ENCODE measurements around the gene OCIAD2. TPM values are rescaled to one million over a fixed set of nuclear protein-coding genes. Genes with fewer than 3 reads are reported as not detected.
"Not testable (repeated sequence)": the region's sequence is repeated elsewhere in the genome, so short reads cannot be mapped to it uniquely, and the experiment has no call there.

OCIAD2 gene
- total and polyA plus RNA-seq, 10 donors = 13.5 to 58.4 (median 19.1) TPM

DNA sequence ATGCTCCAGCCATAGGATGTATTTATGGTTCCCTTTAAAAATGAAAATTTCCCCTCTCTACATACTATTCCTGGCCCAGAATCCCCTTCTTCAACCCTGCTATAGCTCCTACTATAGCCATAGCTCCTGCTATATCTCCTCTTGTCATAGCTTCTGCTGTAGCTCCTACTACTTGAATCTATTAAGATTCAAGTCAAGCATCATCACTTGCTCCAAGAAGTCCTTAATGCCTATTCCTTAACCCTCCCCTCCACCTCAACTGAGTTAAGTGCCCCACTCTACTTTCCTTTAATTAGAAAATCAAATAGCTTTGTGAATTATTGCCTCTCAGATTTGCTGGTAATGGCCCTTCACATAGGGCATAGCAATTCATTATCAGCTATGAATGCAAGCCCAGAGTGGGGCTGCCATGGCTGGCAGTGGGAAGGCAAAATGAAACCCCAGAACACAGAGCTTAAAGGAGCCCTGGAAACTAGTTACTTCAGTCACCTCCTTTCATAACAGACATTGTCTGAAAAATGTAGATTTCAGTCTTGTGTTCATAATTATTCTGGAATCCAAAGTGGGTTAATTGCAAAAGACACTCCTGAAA is 15.4 kb downstream of the OCIAD2 start:
- DNase-seq = no peak
- H3K36me3 ChIP-seq = peaks cover 0 to 69% (median 22%) of the 10 kb centered on the region in 6 donors
- H3K4me3 ChIP-seq = no peak overlapping the region
- H3K27me3 ChIP-seq (replicated peaks in 1 of 7) = no peaks in the 10 kb centered on the region
- TF ChIP-seq POLR2A (IDR thresholded peaks at IDR 0.05) = no peak
- TF ChIP-seq, protein P1, sequence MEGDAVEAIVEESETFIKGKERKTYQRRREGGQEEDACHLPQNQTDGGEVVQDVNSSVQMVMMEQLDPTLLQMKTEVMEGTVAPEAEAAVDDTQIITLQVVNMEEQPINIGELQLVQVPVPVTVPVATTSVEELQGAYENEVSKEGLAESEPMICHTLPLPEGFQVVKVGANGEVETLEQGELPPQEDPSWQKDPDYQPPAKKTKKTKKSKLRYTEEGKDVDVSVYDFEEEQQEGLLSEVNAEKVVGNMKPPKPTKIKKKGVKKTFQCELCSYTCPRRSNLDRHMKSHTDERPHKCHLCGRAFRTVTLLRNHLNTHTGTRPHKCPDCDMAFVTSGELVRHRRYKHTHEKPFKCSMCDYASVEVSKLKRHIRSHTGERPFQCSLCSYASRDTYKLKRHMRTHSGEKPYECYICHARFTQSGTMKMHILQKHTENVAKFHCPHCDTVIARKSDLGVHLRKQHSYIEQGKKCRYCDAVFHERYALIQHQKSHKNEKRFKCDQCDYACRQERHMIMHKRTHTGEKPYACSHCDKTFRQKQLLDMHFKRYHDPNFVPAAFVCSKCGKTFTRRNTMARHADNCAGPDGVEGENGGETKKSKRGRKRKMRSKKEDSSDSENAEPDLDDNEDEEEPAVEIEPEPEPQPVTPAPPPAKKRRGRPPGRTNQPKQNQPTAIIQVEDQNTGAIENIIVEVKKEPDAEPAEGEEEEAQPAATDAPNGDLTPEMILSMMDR (IDR thresholded peaks at IDR 0.05 in 8 of 11, conservative IDR thresholded peaks at IDR 0.05 in 3 of 11) = no peak
- no peak for TF ChIP-seq POLR2AphosphoS5 (IDR thresholded peaks at IDR 0.05)
- peaks cover 0 to 13% (median 10%) of the 10 kb centered on the region in 8 donors for H3K9me3 ChIP-seq
- no peak overlapping the region for H3K27ac ChIP-seq
- H3K4me1 ChIP-seq = no peaks in the 10 kb centered on the region
- intact Hi-C loops (cut with DNase I; ENCODE audit: low total_unique reads) = no loop called here

DNA sequence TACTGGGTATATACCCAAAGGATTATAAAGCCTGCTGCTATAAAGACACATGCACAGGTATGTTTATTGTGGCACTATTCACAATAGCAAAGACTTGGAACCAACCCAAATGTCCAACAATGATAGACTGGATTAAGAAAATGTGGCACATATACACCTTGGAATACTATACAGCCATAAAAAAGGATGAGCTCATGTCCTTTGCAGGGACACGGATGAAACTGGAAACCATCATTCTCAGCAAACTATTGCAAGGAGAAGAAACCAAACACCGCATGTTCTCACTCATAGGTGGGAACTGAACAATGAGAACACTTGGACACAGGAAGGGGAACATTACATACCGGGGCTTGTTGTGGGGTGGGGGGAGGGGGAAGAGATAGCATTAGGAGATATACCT is 16.8 kb downstream of the OCIAD2 start:
- H3K4me3 ChIP-seq; H3K27ac ChIP-seq; H3K4me1 ChIP-seq; DNase-seq; H3K27me3 ChIP-seq (replicated peaks in 1 of 7); intact Hi-C loops (cut with DNase I; ENCODE audit: low total_unique reads): not testable (repeated sequence)
- 93 to 100% (median 96%) methylated on average over 3 of the region's 3 CpGs for WGBS, 5 donors
- Histone ChIP-seq H3K9me3 (peaks cover 0 to 13% (median 11%) of the 10 kb centered on the region in 8 donors), H3K36me3 (peaks cover 0 to 56% (median 20%) of the 10 kb centered on the region in 6 donors)

DNA sequence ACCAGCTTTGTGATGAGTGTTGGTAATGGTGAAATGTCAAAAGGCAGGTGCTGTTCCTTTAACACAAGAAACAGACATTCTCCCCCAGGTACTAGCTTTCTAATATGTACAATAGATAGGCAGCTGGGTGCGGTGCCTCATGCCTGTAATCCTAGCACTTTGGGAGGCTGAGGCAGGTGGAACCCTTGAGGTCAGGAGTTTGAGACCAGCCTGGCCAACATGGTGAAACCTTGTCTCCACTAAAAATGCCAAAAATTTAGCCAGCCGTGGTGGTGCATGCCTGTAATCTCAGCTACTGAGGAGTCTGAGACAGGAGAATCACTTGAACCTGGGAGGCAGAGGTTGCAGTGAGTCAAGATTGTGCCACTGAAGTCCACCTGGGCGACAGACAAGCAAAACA is 24.9 kb downstream of the OCIAD2 start:
- intact Hi-C loops (cut with DNase I; ENCODE audit: low total_unique reads); H3K4me1 ChIP-seq; H3K27ac ChIP-seq; H3K27me3 ChIP-seq (replicated peaks in 1 of 7); DNase-seq; H3K36me3 ChIP-seq; H3K4me3 ChIP-seq; H3K9me3 ChIP-seq: not testable (repeated sequence)
- whole genome bisulfite sequencing, 5 donors = 86 to 90% (median 88%) methylated on average over 3 of the region's 3 CpGs

DNA sequence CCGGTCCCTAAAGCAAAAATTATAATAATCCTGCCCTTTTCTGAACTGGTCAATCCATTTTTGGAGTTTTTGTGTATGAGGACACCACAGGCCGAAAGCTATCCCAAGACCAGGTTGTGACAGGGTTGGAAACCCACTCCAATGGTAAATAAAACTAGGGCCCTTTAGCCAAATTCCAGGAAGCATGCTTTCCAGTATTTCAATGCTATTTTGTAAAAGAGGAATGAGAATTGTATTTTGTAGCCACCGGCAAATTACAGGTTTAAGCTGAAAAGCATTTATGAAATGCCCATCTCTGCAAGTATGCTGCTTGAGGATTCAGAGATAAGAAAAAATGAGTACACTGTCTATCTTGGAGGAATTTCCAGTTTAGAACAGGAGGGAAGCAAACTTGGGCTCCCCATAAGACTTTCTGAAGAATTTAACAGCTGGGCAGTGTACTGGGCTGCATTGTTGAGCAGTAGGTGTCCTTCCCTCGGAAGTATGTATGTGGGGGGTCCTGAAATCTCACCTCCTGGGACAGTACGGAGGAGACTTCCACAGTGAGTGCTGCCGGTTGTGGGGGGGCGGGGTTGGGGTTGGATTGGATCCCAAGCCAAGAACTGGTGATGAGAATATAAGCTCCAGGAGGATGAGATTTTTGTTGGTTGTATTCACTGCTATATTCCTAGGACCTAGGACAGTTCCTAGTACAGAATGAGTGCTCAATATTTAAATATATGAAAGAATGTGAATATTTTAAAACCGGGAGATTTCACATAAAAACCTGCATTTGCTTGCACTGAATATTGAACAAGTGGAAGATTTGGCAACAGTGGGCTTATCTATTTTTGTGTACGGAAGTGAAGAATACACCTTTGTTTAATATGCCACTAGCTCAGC is 26.8 kb downstream of the OCIAD2 start:
- no peak for DNase-seq
- H3K27me3 ChIP-seq (replicated peaks in 1 of 7) = no peaks in the 10 kb centered on the region
- intact Hi-C loops (cut with DNase I; ENCODE audit: low total_unique reads) = no loop called here
- H3K4me1 ChIP-seq = no peaks in the 10 kb centered on the region
- no peak overlapping the region for H3K4me3 ChIP-seq
- no peak for TF ChIP-seq POLR2AphosphoS5 (IDR thresholded peaks at IDR 0.05)
- TF ChIP-seq, protein P1 (IDR thresholded peaks at IDR 0.05 in 8 of 11, conservative IDR thresholded peaks at IDR 0.05 in 3 of 11) = no peak
- TF ChIP-seq POLR2A (IDR thresholded peaks at IDR 0.05) = no peak
- peaks cover 0 to 5% (median 0%) of the 10 kb centered on the region in 8 donors for H3K9me3 ChIP-seq
- WGBS, 5 donors = 71 to 83% (median 80%) methylated on average over 9 of the region's 9 CpGs
- no peaks in the 10 kb centered on the region for H3K36me3 ChIP-seq
- H3K27ac ChIP-seq = no peak overlapping the region

DNA sequence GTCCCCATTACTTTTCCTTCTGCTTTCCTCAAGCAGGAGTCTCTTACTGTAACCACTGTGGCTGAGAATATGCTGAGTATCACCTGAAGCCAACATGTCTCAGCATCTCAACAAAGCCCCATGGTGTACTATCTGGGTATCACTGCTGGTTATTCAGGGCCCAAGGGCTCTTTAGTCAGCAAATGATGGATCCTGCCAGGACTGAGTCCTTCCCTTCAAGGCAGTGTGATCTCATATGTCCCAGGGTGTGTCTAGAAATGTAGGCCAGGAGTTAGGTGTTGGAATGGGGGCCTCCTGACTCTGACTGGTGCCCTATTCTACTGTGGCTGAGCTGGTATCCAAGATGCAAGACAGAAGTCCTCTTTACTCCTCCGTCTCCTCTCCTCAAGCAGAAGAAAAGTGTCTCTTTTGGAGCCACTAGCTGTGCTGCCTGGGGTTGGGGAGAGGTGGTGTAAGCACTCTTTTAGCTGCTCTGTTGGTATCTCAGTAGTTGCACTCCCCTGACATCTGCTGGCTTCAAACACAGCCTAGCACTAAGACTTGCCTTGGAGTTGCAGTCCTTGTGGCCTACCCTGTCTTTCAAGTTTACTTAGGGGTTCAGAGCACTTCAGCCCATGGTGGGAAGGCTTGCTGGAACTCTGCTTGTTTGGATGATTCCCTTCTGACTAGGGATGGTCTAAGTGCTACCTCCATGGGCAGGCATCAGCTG is 28.6 kb downstream of the OCIAD2 start:
- Histone ChIP-seq H3K4me3 (no peak overlapping the region), H3K36me3 (no peaks in the 10 kb centered on the region), H3K27me3 (replicated peaks in 1 of 7) (no peaks in the 10 kb centered on the region), H3K4me1 (no peaks in the 10 kb centered on the region), H3K27ac (no peak overlapping the region), H3K9me3 (peaks cover 0 to 7% (median 0%) of the 10 kb centered on the region in 8 donors)
- DNase-seq = no peak
- TF ChIP-seq POLR2AphosphoS5 (IDR thresholded peaks at IDR 0.05) (no peak), POLR2A (IDR thresholded peaks at IDR 0.05) (no peak)
- TF ChIP-seq, protein P1 (IDR thresholded peaks at IDR 0.05 in 8 of 11, conservative IDR thresholded peaks at IDR 0.05 in 3 of 11) = no peak
- intact Hi-C loops (cut with DNase I; ENCODE audit: low total_unique reads) = no loop called here
- WGBS, 5 donors = 77 to 100% (median 100%) methylated on average over 1 of the region's 1 CpG

DNA sequence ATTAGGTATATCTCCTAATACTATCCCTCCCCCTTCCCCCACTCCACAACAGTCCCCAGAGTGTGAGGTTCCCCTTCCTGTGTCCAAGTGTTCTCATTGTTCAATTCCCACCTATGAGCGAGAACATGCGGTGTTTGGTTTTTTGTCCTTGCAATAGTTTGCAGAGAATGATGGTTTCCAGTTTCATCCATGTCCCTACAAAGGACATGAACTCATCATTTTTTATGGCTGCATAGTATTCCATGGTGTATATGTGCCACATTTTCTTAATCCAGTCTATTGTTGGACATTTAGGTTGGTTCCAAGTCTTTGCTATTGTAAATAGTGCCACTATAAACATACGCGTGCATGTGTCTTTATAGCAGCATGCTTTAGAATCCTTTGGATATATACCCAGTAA is 41.9 kb downstream of the OCIAD2 start:
- H3K27ac ChIP-seq; H3K4me1 ChIP-seq; DNase-seq; intact Hi-C loops (cut with DNase I; ENCODE audit: low total_unique reads); H3K27me3 ChIP-seq (replicated peaks in 1 of 7); H3K4me3 ChIP-seq: not testable (repeated sequence)
- Histone ChIP-seq H3K36me3 (peaks cover 0 to 31% (median 17%) of the 10 kb centered on the region in 6 donors), H3K9me3 (peaks cover 0 to 20% (median 11%) of the 10 kb centered on the region in 8 donors)
- 94 to 99% (median 97%) methylated on average over 4 of the region's 4 CpGs for WGBS, 5 donors
